Measurements from ENCODE around the gene ADD2. TPM values are rescaled to one million over a fixed set of nuclear protein-coding genes. Genes with fewer than 3 reads are reported as not detected.
A peak's percentile ranks its signal among the peaks of the same experiment; 100 is the strongest.
"Not testable (repeated sequence)": the region's sequence is repeated elsewhere in the genome, so short reads cannot be mapped to it uniquely, and the experiment has no call there.

Gene ADD2
- total RNA-seq, 2 donors from 2014 or later: 2.3 to 7.6 TPM

DNA sequence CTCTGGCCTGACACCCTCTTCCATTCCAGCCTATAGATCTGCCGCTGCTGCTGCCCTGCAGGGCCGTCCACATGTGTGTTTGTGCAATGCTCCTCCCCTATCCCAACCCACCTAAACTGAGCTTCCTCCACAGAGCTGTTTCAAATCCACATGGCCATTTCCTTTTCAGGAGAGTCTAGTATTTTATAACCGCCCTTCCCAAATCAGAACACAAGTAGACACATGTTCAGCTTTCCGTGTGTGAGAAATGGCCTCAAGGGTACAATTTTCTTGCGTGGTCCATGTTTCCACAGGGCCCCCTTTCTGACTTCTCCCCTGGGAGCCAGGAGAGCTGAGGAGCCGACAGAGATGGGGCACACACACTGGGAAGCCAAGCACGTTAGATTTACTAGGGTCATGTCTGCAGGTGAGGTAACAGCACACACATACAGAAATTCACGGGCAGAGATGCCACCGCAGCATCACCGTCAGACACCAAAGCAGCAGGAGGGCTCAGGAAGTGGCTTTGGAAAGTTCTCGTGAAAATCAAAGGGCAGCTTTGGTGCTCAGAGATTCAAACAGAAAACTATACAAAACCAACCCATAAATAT is 111.5 kb downstream of the ADD2 start:
- Histone ChIP-seq H3K36me3 (replicated peaks in 1 of 2; ENCODE audit: insufficient read depth in 1 of 2, low read depth in 2 of 2) (no peaks in the 10 kb centered on the region), H3K27me3 (no peaks in the 10 kb centered on the region), H3K4me3 (no peak overlapping the region), H3K4me1 (no peaks in the 10 kb centered on the region), H3K27ac (no peak overlapping the region), H3K9me3 (no peaks in the 10 kb centered on the region)
- WGBS, 2 donors: 71 to 78% methylated on average over 11 of the region's 11 CpGs
- ATAC-seq (no peak), DNase-seq (no peak)
- no peak for TF ChIP-seq POLR2A (IDR thresholded peaks at IDR 0.05)
- TF ChIP-seq, protein P1, sequence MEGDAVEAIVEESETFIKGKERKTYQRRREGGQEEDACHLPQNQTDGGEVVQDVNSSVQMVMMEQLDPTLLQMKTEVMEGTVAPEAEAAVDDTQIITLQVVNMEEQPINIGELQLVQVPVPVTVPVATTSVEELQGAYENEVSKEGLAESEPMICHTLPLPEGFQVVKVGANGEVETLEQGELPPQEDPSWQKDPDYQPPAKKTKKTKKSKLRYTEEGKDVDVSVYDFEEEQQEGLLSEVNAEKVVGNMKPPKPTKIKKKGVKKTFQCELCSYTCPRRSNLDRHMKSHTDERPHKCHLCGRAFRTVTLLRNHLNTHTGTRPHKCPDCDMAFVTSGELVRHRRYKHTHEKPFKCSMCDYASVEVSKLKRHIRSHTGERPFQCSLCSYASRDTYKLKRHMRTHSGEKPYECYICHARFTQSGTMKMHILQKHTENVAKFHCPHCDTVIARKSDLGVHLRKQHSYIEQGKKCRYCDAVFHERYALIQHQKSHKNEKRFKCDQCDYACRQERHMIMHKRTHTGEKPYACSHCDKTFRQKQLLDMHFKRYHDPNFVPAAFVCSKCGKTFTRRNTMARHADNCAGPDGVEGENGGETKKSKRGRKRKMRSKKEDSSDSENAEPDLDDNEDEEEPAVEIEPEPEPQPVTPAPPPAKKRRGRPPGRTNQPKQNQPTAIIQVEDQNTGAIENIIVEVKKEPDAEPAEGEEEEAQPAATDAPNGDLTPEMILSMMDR (IDR thresholded peaks at IDR 0.05): no peak
- intact Hi-C loops (cut with DNase I): no loop called here

DNA sequence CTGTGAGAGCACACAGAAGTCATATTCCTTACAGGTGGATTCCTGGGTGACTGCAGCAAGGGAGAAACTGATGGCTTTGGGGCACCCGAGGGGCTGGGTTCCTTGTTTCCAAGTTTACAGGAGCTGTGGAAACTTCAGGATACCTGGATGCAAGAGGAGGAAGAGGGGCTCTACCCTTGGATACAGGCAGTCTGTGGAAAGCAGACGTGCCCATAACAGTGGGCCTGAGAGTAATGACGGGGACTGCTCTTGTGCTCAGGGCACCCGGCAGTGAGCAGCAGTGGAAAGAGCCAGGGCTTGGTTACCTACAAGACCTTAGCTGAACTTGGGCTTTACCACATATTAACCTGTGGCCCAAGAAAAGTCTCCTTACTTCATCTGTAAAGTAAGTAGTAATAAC is 112.2 kb downstream of the ADD2 start:
- Histone ChIP-seq H3K9me3 (no peaks in the 10 kb centered on the region), H3K27me3 (no peaks in the 10 kb centered on the region), H3K4me1 (no peaks in the 10 kb centered on the region), H3K36me3 (replicated peaks in 1 of 2; ENCODE audit: insufficient read depth in 1 of 2, low read depth in 2 of 2) (no peaks in the 10 kb centered on the region), H3K27ac (no peak overlapping the region), H3K4me3 (no peak overlapping the region)
- WGBS, 2 donors: 68 to 69% methylated on average over 4 of the region's 4 CpGs
- DNase-seq (no peak), ATAC-seq (no peak)
- TF ChIP-seq, protein P1 (IDR thresholded peaks at IDR 0.05): no peak
- TF ChIP-seq POLR2A (IDR thresholded peaks at IDR 0.05): no peak
- intact Hi-C loops (cut with DNase I): no loop called here

DNA sequence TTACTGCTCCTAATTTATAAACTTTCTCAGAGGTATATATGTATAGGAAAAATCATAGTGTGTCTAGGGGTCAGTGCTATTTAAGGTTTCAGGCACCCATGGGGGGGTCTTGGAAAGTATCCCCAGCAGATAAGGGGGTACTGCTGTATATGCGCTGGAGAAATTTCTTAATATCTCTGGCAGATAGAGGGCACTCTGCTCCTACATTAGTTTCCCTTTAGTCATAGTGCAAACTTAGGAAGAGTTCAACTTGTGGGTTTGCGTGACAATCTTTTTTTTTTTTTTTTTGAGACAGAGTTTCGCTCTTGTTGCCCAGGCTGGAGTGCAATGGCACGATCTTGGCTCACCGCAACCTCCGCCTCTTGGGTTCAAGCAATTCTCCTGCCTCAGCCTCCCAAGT is 112.8 kb downstream of the ADD2 start:
- H3K4me3 ChIP-seq; H3K4me1 ChIP-seq; H3K9me3 ChIP-seq; intact Hi-C loops (cut with DNase I); H3K36me3 ChIP-seq (replicated peaks in 1 of 2; ENCODE audit: insufficient read depth in 1 of 2, low read depth in 2 of 2); DNase-seq; ATAC-seq; H3K27me3 ChIP-seq; H3K27ac ChIP-seq: not testable (repeated sequence)
- TF ChIP-seq, protein P1 (IDR thresholded peaks at IDR 0.05): peak in 6 of 7 experiments; percentile 17 to 42 (median 28)
- 45 to 55% methylated on average over 6 of the region's 6 CpGs for WGBS, 2 donors

DNA sequence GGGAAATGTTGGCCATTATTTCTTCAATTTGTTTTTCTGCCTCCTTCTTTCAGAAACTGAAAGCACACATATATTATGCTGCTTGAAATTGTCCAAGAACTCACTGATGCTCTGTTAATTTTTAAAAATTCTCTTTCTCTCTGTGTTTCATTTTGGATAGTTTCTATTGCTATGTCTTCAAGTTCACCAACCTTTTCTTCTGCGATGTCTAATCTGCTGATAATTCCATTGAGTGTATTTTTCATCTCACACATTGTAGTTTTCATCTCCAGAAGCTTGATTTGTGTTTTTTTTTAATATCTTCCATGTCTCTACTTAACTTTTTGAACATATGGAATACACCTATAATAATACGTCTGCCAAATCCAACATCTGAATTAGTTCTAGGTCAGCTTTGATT is 116.3 kb downstream of the ADD2 start:
- Histone ChIP-seq H3K27me3 (no peaks in the 10 kb centered on the region), H3K4me3 (no peak overlapping the region), H3K4me1 (no peaks in the 10 kb centered on the region), H3K9me3 (no peaks in the 10 kb centered on the region), H3K27ac (no peak overlapping the region), H3K36me3 (replicated peaks in 1 of 2; ENCODE audit: insufficient read depth in 1 of 2, low read depth in 2 of 2) (no peaks in the 10 kb centered on the region)
- no peak for TF ChIP-seq POLR2A (IDR thresholded peaks at IDR 0.05)
- TF ChIP-seq, protein P1 (IDR thresholded peaks at IDR 0.05): no peak
- ATAC-seq (no peak), DNase-seq (no peak)
- whole genome bisulfite sequencing, 2 donors: 71 to 73% methylated on average over 2 of the region's 2 CpGs
- intact Hi-C loops (cut with DNase I): no loop called here

DNA sequence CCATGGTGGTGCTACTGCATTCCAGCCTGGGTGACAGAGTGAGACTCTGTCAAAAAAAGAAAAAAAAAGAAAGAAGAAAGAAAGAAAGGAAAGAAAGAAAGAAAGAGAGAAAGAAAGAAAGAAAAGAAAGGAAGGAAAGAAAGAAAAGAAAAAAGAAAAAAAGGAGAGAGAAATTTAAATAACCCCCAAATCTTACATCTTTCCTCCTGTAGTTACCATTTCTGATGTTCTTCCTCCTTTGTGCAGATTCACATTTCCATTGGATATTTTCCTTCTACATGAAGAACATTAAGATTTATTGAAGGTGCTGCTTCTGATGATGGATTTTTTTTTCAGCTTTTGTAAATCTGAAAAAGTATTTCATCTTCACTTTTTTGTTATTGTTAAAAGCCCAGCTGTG is 117.0 kb downstream of the ADD2 start:
- Histone ChIP-seq H3K36me3 (replicated peaks in 1 of 2; ENCODE audit: insufficient read depth in 1 of 2, low read depth in 2 of 2) (no peaks in the 10 kb centered on the region), H3K27me3 (no peaks in the 10 kb centered on the region), H3K4me3 (no peak overlapping the region), H3K27ac (no peak overlapping the region), H3K9me3 (no peaks in the 10 kb centered on the region), H3K4me1 (no peaks in the 10 kb centered on the region)
- no peak for ATAC-seq
- intact Hi-C loops (cut with DNase I): no loop called here
- TF ChIP-seq POLR2A (IDR thresholded peaks at IDR 0.05): no peak
- TF ChIP-seq, protein P1 (IDR thresholded peaks at IDR 0.05): no peak
- no peak for DNase-seq
